ENCODE measurements around the gene TBPL1. TPM values are rescaled to one million over a fixed set of nuclear protein-coding genes. Genes with fewer than 3 reads are reported as not detected.

The TBPL1 gene
- total RNA-seq, 1 donor from 2014 or later: 13.4 TPM

DNA sequence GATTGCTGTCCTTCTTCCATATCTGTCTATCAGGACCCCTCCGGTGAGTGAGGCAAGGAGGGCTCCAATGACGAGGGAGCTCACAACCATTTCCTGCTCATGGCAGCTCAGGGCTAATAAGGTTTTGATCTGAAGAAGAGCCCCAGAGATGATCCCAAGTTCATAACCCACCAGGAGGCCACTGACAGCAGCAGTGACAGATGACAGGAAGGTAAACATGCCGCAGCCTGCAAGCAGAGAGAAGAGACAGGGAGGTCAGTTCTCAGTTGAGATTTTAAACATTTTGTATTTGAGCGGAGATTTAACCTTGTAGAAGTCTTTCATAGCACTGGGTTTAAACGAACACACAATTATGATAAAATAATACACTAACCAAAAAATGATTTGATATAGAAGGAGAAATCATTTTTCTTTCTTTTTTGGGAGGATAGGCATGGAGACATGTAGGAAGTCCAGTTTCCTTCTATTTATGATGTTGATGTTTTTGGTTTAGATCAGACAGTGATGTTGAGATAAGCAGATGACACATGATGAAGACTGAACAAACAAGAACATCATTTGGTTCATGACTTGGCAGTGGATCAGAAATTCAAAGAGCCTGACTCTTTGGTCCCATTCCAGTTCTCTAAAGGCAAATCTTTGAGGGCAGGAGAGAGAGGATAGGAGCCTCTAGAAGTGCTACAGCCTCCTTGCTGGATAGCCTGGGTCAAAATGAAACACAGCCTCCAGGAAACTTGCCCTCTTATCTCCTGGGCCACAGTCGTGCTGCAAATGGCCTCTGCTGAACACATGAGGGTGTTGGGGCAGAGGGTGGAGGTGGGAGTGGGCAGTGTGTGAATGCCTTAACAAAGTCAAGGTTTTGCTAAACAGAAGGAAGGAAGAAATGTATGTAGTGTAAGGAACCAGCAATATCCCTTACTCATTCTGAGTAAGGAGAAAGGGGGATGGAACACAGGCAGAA is 76.8 kb downstream of the TBPL1 start:
- TF ChIP-seq CTCF (IDR thresholded peaks at IDR 0.05; ENCODE audit: borderline replicate concordance): no peak
- no peak for DNase-seq
- no peaks in the 10 kb centered on the region for H3K9me3 ChIP-seq (replicated peaks)
- H3K4me3 ChIP-seq: no peak overlapping the region
- intact Hi-C loops (cut with micrococcal nuclease): no loop called here
- H3K36me3 ChIP-seq: peaks cover 15% of the 10 kb centered on the region
- peaks cover 34% of the 10 kb centered on the region for H3K4me1 ChIP-seq
- peak overlapping the region; percentile 35 for H3K27ac ChIP-seq (replicated peaks)
- no peaks in the 10 kb centered on the region for H3K27me3 ChIP-seq (ENCODE audit: low read depth)

GRCh38 chr6:134031696-134032255 is 78.8 kb downstream of the TBPL1 start:
- Histone ChIP-seq H3K36me3 (peaks cover 12% of the 10 kb centered on the region), H3K4me3 (no peak overlapping the region), H3K27me3 (ENCODE audit: low read depth) (no peaks in the 10 kb centered on the region), H3K27ac (replicated peaks) (no peak overlapping the region), H3K9me3 (replicated peaks) (no peaks in the 10 kb centered on the region), H3K4me1 (peaks cover 54% of the 10 kb centered on the region)
- no peak for DNase-seq
- intact Hi-C loops (cut with micrococcal nuclease): no loop called here
- TF ChIP-seq CTCF (IDR thresholded peaks at IDR 0.05; ENCODE audit: borderline replicate concordance): no peak

GRCh38 chr6:134034478-134034877 is 81.5 kb downstream of the TBPL1 start:
- no peak for DNase-seq
- intact Hi-C loops (cut with micrococcal nuclease): no loop called here
- no peaks in the 10 kb centered on the region for H3K9me3 ChIP-seq (replicated peaks)
- H3K4me1 ChIP-seq: peaks cover 49% of the 10 kb centered on the region
- H3K27ac ChIP-seq (replicated peaks): no peak overlapping the region
- H3K4me3 ChIP-seq: no peak overlapping the region
- no peaks in the 10 kb centered on the region for H3K27me3 ChIP-seq (ENCODE audit: low read depth)
- no peak for TF ChIP-seq CTCF (IDR thresholded peaks at IDR 0.05; ENCODE audit: borderline replicate concordance)
- H3K36me3 ChIP-seq: no peaks in the 10 kb centered on the region

DNA sequence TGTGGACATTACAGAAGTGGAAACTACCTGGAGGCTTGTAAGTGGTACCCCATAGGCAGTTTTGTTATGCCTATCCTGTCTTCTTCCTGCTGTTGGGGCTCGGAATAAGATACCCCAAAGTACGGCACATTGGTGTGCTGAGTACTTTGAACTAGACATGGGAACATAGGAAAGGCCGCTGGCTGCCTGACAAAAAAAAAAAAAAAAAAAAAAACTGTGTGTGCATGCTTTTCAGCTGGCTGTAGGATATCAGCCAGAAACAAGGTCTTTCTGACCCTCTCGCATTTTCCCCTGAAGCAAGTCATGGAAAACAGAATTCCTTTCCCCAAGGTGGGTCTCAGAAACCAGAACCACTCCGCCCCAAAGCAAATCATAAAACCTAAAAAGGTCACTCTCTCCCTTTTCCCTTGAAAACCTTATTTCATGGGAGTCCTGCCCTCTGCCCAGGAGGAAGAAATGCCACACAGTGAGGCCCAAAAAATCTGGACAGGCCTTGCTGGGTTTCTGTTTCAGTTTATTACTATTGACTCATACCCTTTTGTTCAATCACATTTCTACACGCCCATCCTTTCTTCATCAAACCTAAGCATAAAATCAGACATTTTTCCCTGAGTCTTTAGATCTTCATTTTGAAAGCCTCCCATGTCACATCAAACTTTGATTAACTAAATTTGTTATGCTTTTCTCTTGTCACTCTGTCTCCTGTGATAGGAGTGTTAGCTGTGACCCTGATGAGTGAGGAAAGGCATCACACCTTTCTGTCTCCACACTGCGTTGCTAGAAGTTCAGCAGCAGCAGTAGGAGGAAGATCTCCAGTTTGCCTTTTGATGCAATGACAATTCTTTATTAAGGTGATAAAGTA is 82.2 kb downstream of the TBPL1 start:
- no peak for TF ChIP-seq CTCF (IDR thresholded peaks at IDR 0.05; ENCODE audit: borderline replicate concordance)

DNA sequence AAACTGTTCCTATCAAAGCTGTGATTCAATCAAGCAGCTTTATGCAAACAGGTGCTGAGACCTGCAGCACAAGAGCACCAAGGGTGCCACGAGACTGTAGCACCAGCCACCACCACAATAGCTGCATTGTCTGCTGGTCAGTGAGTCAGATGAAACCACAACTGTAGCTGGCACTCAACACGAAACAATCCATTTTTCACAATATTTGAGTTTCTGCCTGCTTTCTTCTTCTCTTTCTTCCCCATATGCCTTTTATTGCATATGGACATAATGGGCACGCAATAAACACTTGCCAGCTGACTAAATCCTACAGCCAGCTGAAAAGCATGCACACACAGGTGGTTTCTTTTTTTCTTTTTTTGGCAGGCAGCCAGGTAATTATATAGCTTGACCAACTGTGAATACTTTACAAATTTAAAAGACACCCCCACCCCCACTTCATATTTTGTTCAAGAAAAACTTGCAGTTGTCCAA is 82.8 kb downstream of the TBPL1 start:
- no peaks in the 10 kb centered on the region for H3K36me3 ChIP-seq
- intact Hi-C loops (cut with micrococcal nuclease): no loop called here
- no peak for TF ChIP-seq CTCF (IDR thresholded peaks at IDR 0.05; ENCODE audit: borderline replicate concordance)
- H3K9me3 ChIP-seq (replicated peaks): no peaks in the 10 kb centered on the region
- H3K27ac ChIP-seq (replicated peaks): no peak overlapping the region
- DNase-seq: no peak
- H3K4me3 ChIP-seq: no peak overlapping the region
- H3K27me3 ChIP-seq (ENCODE audit: low read depth): no peaks in the 10 kb centered on the region
- H3K4me1 ChIP-seq: peaks cover 42% of the 10 kb centered on the region

More for the DNA sequence above, 82.2 kb downstream of the TBPL1 start:
- peaks cover 44% of the 10 kb centered on the region for H3K4me1 ChIP-seq
- intact Hi-C loops (cut with micrococcal nuclease): no loop called here
- no peaks in the 10 kb centered on the region for H3K36me3 ChIP-seq
- no peak for DNase-seq
- H3K9me3 ChIP-seq (replicated peaks): no peaks in the 10 kb centered on the region
- no peak overlapping the region for H3K4me3 ChIP-seq
- no peak overlapping the region for H3K27ac ChIP-seq (replicated peaks)
- H3K27me3 ChIP-seq (ENCODE audit: low read depth): no peaks in the 10 kb centered on the region
